GM23338 (cell line): Measurements from ENCODE around the gene DCLK2. TPM values are rescaled to one million over a fixed set of nuclear protein-coding genes. Genes with fewer than 3 reads are reported as not detected.

ENCODE experiments used
- ATAC-seq: fragments of 200-7000 bp; cut with Tn5 transposase; 3 replicates; pipeline ENCODE4 v1.9.1; 2020
- DNase-seq: peaks from one replicate; pipeline ENCODE4 v3.0.0-alpha.2; 2015; ENCODE audit warnings: low spot score
- H2AFZ ChIP-seq: fragments of 200-600 bp; sonication (generic); 2 replicates; pipeline ENCODE4 v1.8.0; 2016; ENCODE audit warnings: antibody characterized with exemption, mild to moderate bottlenecking, moderate library complexity
- H3F3A ChIP-seq: fragments of 200-600 bp; sonication (generic); replicated peaks from 2 replicates; pipeline ENCODE4 v1.8.0; 2017; ENCODE audit warnings: antibody characterized with exemption, mixed run types, low read depth
- H3K27ac ChIP-seq: fragments of 200-600 bp; sonication (generic); 2 replicates; pipeline ENCODE4 v1.6.1; 2016; ENCODE audit warnings: low read depth
- H3K27me3 ChIP-seq: fragments of 200-600 bp; sonication (generic); 2 replicates; pipeline ENCODE4 v1.8.0; 2016; ENCODE audit warnings: mild to moderate bottlenecking, mixed run types, moderate library complexity; ENCODE audit not compliant: insufficient read depth
- H3K36me3 ChIP-seq: fragments of 200-600 bp; sonication (generic); 2 replicates; pipeline ENCODE4 v1.8.0; 2016; ENCODE audit warnings: mild to moderate bottlenecking; ENCODE audit not compliant: insufficient read depth
- H3K4me1 ChIP-seq: fragments of 200-600 bp; sonication (generic); 2 replicates; pipeline ENCODE4 v1.8.0; 2016; ENCODE audit warnings: mild to moderate bottlenecking, moderate library complexity; ENCODE audit not compliant: insufficient read depth
- H3K4me2 ChIP-seq: fragments of 200-600 bp; sonication (generic); 2 replicates; pipeline ENCODE4 v1.7.1; 2017; ENCODE audit warnings: mixed run types
- H3K4me3 ChIP-seq: fragments of 200-600 bp; sonication (generic); 2 replicates; pipeline ENCODE4 v1.6.1; 2016; ENCODE audit warnings: mixed run types
- H3K79me2 ChIP-seq: fragments of 200-600 bp; sonication (generic); replicated peaks from 2 replicates; pipeline ENCODE4 v1.8.0; 2017; ENCODE audit warnings: mild to moderate bottlenecking; ENCODE audit not compliant: insufficient read depth
- H3K9me2 ChIP-seq: fragments of 200-600 bp; sonication (generic); 2 replicates; pipeline ENCODE4 v1.8.0; 2017; ENCODE audit not compliant: insufficient read depth
- H4K20me1 ChIP-seq: fragments of 200-600 bp; sonication (generic); replicated peaks from 2 replicates; pipeline ENCODE4 v1.8.0; 2017; ENCODE audit warnings: mild to moderate bottlenecking; ENCODE audit not compliant: insufficient read depth
- H3K27ac Mint-ChIP-seq: 2 replicates; pipeline ENCODE4 v1.8.0; 2020; ENCODE audit warnings: inconsistent platforms, mild to moderate bottlenecking, moderate library complexity, mixed read lengths
- H3K27me3 Mint-ChIP-seq: 3 replicates; pipeline ENCODE4 v1.8.0; 2022; ENCODE audit warnings: low read depth, mild to moderate bottlenecking, moderate library complexity, mixed read lengths, inconsistent platforms; ENCODE audit not compliant: insufficient read depth, poor library complexity
- H3K36me3 Mint-ChIP-seq: 3 replicates; pipeline ENCODE4 v1.8.0; 2021; ENCODE audit warnings: low read depth, mild to moderate bottlenecking, inconsistent platforms, moderate library complexity, mixed read lengths
- H3K4me1 Mint-ChIP-seq: 3 replicates; pipeline ENCODE4 v1.8.0; 2020; ENCODE audit warnings: mild to moderate bottlenecking, inconsistent platforms, mixed read lengths
- H3K4me3 Mint-ChIP-seq: 3 replicates; pipeline ENCODE4 v1.8.0; 2021; ENCODE audit warnings: moderate library complexity, mild to moderate bottlenecking, inconsistent platforms, mixed read lengths
- H3K9me3 Mint-ChIP-seq: 3 replicates; pipeline ENCODE4 v1.8.0; 2020; ENCODE audit warnings: moderate library complexity, mild to moderate bottlenecking, inconsistent platforms, mixed read lengths
- EZH2 ChIP-seq: fragments of 200-600 bp; sonication (generic); IDR thresholded peaks from one replicate; pipeline ENCODE4 v1.8.0; 2017; ENCODE audit warnings: antibody characterized with exemption, mild to moderate bottlenecking, low read depth; ENCODE audit not compliant: unreplicated experiment
- EZH2phosphoT487 ChIP-seq: fragments of 200-600 bp; sonication (generic); IDR thresholded peaks from one replicate; pipeline ENCODE4 v1.8.1; 2018; ENCODE audit warnings: antibody characterized with exemption; ENCODE audit not compliant: unreplicated experiment
- JUNB ChIP-seq: IDR thresholded peaks from one replicate; pipeline ENCODE4 v1.6.1; 2016; ENCODE audit warnings: antibody characterized with exemption; ENCODE audit not compliant: unreplicated experiment
- POLR2AphosphoS5 ChIP-seq: IDR thresholded peaks from 2 replicates; pipeline ENCODE4 v1.6.1; 2016; ENCODE audit warnings: antibody characterized with exemption, low read depth
- STAT1 ChIP-seq: IDR thresholded peaks from one replicate; pipeline ENCODE4 v1.6.1; 2016; ENCODE audit warnings: antibody characterized with exemption; ENCODE audit not compliant: unreplicated experiment
- ZNF114 ChIP-seq: fragments of 250-450 bp; sonication (Bioruptor Pico); IDR thresholded peaks from 2 replicates; pipeline ENCODE4 v1.5.0; 2020; ENCODE audit warnings: mild to moderate bottlenecking, moderate library complexity
- polyA plus RNA-seq: library from polyadenylated mRNA; unstranded; fragments of >200 nt; fragmentation: Nextera tagmentation; extraction: Ambion mirVana; gene quantifications from 2 replicates; pipeline ENCODE4 v1.2.1, GENCODE V29; 2016
- total RNA-seq: library from RNA; depleted of rRNA; stranded (reverse); fragments of >200 nt; shearing (Covaris generic); gene quantifications from 2 replicates; pipeline ENCODE4 v1.2.3, GENCODE V29; 2014
- TF ChIP-seq, protein P1 (sequence below): IDR thresholded peaks from 2 replicates; pipeline ENCODE4 v1.6.1; 2016; ENCODE audit warnings: antibody characterized with exemption
- TF ChIP-seq, protein P2 (sequence below): IDR thresholded peaks from one replicate; pipeline ENCODE4 v1.6.1; 2018; ENCODE audit warnings: antibody characterized with exemption; ENCODE audit not compliant: unreplicated experiment
- TF ChIP-seq, protein P3 (sequence below): fragments of 250-450 bp; sonication (Bioruptor Pico); IDR thresholded peaks from 2 replicates; pipeline ENCODE4 v1.5.0; 2020; ENCODE audit warnings: mild to moderate bottlenecking, moderate library complexity
- TF ChIP-seq, protein P4 (sequence below), 2 experiments: fragments of 200-600 bp in 1 of 2; sonication (generic) in 1 of 2; conservative IDR thresholded peaks; 2 replicates each; pipeline versions ENCODE4 v1.5.1 to v1.6.1; 2016 to 2017; ENCODE audit warnings: antibody characterized with exemption in 2 of 2, low read depth in 2 of 2, mild to moderate bottlenecking in 2 of 2, moderate library complexity in 1 of 2

Gene DCLK2
- total and polyA plus RNA-seq, 2 experiments from 2014 or later: 0.49 TPM; not detected in 1

DNA sequence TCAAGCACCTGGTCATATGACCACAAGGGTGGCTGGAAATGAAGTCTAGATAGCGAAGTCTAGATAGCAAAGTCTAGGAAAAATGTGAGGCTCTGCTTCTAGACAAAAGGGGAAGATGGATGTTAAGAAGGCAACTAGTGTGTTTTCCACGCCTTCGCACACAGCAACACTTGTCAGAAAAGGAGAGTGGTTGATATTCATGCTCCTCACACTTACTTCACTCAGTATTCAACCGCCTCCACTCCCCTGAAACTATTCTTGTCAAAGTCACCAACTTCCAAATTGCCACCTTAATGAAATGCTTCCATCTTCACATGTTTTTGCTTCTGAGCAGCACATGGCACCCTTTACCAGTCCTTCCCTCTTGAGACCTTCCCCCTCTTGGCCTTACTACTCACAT is 27.7 kb upstream of the DCLK2 start:
- Mint-ChIP-seq H3K27me3 (no peaks in the 10 kb centered on the region), H3K4me1 (peaks cover 7% of the 10 kb centered on the region; the same call in 2 of the 3 replicates), H3K36me3 (no peaks in the 10 kb centered on the region), H3K4me3 (no peak overlapping the region), H3K27ac (no peak overlapping the region), H3K9me3 (peaks cover 5% of the 10 kb centered on the region; the same call in 2 of the 3 replicates)
- Histone ChIP-seq H3K79me2 (no peaks in the 10 kb centered on the region), H3K4me2 (no peak overlapping the region), H3K27me3 (no peaks in the 10 kb centered on the region), H3F3A (no peaks in the 10 kb centered on the region), H3K4me3 (no peak overlapping the region), H3K9me2 (no peaks in the 10 kb centered on the region), H3K36me3 (no peaks in the 10 kb centered on the region), H2AFZ (no peak overlapping the region), H4K20me1 (no peaks in the 10 kb centered on the region), H3K4me1 (no peaks in the 10 kb centered on the region), H3K27ac (no peak overlapping the region)
- no peak for DNase-seq
- no peak for ATAC-seq
- no peak for TF ChIP-seq POLR2AphosphoS5

DNA sequence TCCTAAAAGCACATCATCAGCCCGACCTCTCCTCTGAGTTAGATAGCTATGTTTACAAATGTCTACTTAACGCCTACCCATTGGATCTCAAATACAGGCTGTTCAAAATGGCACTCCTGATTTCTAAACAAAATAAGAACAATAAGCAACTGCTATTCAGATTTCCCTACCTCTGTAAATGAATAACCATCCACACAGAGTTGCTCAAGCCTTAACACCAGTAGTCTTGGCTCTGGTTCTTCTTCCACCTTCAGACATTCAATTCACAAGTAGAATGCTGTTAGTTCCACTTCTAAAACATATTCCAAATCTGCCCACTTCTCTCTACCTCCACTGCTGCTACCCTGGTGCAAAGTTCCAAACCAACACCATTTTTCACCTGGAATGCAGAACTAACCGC is 27.1 kb upstream of the DCLK2 start:
- DNase-seq: no peak
- no peaks in the 10 kb centered on the region for H3K36me3 Mint-ChIP-seq
- TF ChIP-seq ZNF114 (CRISPR knock-in tag): no peak
- no peak for TF ChIP-seq EZH2
- TF ChIP-seq, protein P1, sequence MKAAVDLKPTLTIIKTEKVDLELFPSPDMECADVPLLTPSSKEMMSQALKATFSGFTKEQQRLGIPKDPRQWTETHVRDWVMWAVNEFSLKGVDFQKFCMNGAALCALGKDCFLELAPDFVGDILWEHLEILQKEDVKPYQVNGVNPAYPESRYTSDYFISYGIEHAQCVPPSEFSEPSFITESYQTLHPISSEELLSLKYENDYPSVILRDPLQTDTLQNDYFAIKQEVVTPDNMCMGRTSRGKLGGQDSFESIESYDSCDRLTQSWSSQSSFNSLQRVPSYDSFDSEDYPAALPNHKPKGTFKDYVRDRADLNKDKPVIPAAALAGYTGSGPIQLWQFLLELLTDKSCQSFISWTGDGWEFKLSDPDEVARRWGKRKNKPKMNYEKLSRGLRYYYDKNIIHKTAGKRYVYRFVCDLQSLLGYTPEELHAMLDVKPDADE: no peak
- TF ChIP-seq, protein P2, sequence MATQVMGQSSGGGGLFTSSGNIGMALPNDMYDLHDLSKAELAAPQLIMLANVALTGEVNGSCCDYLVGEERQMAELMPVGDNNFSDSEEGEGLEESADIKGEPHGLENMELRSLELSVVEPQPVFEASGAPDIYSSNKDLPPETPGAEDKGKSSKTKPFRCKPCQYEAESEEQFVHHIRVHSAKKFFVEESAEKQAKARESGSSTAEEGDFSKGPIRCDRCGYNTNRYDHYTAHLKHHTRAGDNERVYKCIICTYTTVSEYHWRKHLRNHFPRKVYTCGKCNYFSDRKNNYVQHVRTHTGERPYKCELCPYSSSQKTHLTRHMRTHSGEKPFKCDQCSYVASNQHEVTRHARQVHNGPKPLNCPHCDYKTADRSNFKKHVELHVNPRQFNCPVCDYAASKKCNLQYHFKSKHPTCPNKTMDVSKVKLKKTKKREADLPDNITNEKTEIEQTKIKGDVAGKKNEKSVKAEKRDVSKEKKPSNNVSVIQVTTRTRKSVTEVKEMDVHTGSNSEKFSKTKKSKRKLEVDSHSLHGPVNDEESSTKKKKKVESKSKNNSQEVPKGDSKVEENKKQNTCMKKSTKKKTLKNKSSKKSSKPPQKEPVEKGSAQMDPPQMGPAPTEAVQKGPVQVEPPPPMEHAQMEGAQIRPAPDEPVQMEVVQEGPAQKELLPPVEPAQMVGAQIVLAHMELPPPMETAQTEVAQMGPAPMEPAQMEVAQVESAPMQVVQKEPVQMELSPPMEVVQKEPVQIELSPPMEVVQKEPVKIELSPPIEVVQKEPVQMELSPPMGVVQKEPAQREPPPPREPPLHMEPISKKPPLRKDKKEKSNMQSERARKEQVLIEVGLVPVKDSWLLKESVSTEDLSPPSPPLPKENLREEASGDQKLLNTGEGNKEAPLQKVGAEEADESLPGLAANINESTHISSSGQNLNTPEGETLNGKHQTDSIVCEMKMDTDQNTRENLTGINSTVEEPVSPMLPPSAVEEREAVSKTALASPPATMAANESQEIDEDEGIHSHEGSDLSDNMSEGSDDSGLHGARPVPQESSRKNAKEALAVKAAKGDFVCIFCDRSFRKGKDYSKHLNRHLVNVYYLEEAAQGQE: no peak
- TF ChIP-seq, protein P3, sequence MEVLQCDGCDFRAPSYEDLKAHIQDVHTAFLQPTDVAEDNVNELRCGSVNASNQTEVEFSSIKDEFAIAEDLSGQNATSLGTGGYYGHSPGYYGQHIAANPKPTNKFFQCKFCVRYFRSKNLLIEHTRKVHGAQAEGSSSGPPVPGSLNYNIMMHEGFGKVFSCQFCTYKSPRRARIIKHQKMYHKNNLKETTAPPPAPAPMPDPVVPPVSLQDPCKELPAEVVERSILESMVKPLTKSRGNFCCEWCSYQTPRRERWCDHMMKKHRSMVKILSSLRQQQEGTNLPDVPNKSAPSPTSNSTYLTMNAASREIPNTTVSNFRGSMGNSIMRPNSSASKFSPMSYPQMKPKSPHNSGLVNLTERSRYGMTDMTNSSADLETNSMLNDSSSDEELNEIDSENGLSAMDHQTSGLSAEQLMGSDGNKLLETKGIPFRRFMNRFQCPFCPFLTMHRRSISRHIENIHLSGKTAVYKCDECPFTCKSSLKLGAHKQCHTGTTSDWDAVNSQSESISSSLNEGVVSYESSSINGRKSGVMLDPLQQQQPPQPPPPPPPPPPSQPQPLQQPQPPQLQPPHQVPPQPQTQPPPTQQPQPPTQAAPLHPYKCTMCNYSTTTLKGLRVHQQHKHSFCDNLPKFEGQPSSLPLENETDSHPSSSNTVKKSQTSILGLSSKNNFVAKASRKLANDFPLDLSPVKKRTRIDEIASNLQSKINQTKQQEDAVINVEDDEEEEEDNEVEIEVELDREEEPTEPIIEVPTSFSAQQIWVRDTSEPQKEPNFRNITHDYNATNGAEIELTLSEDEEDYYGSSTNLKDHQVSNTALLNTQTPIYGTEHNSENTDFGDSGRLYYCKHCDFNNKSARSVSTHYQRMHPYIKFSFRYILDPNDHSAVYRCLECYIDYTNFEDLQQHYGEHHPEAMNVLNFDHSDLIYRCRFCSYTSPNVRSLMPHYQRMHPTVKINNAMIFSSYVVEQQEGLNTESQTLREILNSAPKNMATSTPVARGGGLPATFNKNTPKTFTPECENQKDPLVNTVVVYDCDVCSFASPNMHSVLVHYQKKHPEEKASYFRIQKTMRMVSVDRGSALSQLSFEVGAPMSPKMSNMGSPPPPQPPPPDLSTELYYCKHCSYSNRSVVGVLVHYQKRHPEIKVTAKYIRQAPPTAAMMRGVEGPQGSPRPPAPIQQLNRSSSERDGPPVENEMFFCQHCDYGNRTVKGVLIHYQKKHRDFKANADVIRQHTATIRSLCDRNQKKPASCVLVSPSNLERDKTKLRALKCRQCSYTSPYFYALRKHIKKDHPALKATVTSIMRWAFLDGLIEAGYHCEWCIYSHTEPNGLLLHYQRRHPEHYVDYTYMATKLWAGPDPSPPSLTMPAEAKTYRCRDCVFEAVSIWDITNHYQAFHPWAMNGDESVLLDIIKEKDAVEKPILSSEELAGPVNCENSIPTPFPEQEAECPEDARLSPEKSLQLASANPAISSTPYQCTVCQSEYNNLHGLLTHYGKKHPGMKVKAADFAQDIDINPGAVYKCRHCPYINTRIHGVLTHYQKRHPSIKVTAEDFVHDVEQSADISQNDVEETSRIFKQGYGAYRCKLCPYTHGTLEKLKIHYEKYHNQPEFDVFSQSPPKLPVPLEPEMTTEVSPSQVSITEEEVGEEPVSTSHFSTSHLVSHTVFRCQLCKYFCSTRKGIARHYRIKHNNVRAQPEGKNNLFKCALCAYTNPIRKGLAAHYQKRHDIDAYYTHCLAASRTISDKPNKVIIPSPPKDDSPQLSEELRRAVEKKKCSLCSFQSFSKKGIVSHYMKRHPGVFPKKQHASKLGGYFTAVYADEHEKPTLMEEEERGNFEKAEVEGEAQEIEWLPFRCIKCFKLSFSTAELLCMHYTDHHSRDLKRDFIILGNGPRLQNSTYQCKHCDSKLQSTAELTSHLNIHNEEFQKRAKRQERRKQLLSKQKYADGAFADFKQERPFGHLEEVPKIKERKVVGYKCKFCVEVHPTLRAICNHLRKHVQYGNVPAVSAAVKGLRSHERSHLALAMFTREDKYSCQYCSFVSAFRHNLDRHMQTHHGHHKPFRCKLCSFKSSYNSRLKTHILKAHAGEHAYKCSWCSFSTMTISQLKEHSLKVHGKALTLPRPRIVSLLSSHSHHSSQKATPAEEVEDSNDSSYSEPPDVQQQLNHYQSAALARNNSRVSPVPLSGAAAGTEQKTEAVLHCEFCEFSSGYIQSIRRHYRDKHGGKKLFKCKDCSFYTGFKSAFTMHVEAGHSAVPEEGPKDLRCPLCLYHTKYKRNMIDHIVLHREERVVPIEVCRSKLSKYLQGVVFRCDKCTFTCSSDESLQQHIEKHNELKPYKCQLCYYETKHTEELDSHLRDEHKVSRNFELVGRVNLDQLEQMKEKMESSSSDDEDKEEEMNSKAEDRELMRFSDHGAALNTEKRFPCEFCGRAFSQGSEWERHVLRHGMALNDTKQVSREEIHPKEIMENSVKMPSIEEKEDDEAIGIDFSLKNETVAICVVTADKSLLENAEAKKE (CRISPR knock-in tag): no peak
- TF ChIP-seq EZH2phosphoT487: no peak
- TF ChIP-seq, protein P4, sequence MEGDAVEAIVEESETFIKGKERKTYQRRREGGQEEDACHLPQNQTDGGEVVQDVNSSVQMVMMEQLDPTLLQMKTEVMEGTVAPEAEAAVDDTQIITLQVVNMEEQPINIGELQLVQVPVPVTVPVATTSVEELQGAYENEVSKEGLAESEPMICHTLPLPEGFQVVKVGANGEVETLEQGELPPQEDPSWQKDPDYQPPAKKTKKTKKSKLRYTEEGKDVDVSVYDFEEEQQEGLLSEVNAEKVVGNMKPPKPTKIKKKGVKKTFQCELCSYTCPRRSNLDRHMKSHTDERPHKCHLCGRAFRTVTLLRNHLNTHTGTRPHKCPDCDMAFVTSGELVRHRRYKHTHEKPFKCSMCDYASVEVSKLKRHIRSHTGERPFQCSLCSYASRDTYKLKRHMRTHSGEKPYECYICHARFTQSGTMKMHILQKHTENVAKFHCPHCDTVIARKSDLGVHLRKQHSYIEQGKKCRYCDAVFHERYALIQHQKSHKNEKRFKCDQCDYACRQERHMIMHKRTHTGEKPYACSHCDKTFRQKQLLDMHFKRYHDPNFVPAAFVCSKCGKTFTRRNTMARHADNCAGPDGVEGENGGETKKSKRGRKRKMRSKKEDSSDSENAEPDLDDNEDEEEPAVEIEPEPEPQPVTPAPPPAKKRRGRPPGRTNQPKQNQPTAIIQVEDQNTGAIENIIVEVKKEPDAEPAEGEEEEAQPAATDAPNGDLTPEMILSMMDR (conservative IDR thresholded peaks at IDR 0.05; ENCODE audit: low read depth in 2 of 2): no peak
- no peak for TF ChIP-seq JUNB
- no peak for TF ChIP-seq POLR2AphosphoS5
- TF ChIP-seq STAT1: no peak

More for the DNA sequence above, 27.1 kb upstream of the DCLK2 start:
- H3K9me2 ChIP-seq: no peaks in the 10 kb centered on the region
- no peaks in the 10 kb centered on the region for H3K79me2 ChIP-seq
- H3K27ac ChIP-seq: no peak overlapping the region
- no peaks in the 10 kb centered on the region for H4K20me1 ChIP-seq
- no peak for ATAC-seq
- no peak overlapping the region for H3K4me3 ChIP-seq
- H3K4me1 ChIP-seq: no peaks in the 10 kb centered on the region
- H3K36me3 ChIP-seq: 0 out of 2 replicates have a peak, but pooled peaks cover 3% of the 10 kb centered on the region
- H3K27ac Mint-ChIP-seq: no peak overlapping the region
- peaks cover 10% of the 10 kb centered on the region for H3K9me3 Mint-ChIP-seq
- H3K4me2 ChIP-seq: no peak overlapping the region
- H2AFZ ChIP-seq: no peak overlapping the region
- no peaks in the 10 kb centered on the region for H3K27me3 ChIP-seq
- H3K4me1 Mint-ChIP-seq: peaks cover 7% of the 10 kb centered on the region; the same call in 2 of the 3 replicates
- no peaks in the 10 kb centered on the region for H3F3A ChIP-seq
- H3K27me3 Mint-ChIP-seq: no peaks in the 10 kb centered on the region
- no peak overlapping the region for H3K4me3 Mint-ChIP-seq
